GM23338 (cell line): ENCODE measurements around the gene SHISAL1. TPM values are rescaled to one million over a fixed set of nuclear protein-coding genes. Genes with fewer than 3 reads are reported as not detected.

Experiments
- ATAC-seq: fragments of 200-7000 bp; cut with Tn5 transposase; 3 replicates; pipeline ENCODE4 v1.9.1; 2020
- DNase-seq: peaks from one replicate; pipeline ENCODE4 v3.0.0-alpha.2; 2015; ENCODE audit warnings: low spot score
- H2AFZ ChIP-seq: fragments of 200-600 bp; sonication (generic); 2 replicates; pipeline ENCODE4 v1.8.0; 2016; ENCODE audit warnings: antibody characterized with exemption, mild to moderate bottlenecking, moderate library complexity
- H3F3A ChIP-seq: fragments of 200-600 bp; sonication (generic); replicated peaks from 2 replicates; pipeline ENCODE4 v1.8.0; 2017; ENCODE audit warnings: antibody characterized with exemption, mixed run types, low read depth
- H3K27ac ChIP-seq: fragments of 200-600 bp; sonication (generic); 2 replicates; pipeline ENCODE4 v1.6.1; 2016; ENCODE audit warnings: low read depth
- H3K27me3 ChIP-seq: fragments of 200-600 bp; sonication (generic); 2 replicates; pipeline ENCODE4 v1.8.0; 2016; ENCODE audit warnings: mild to moderate bottlenecking, mixed run types, moderate library complexity; ENCODE audit not compliant: insufficient read depth
- H3K36me3 ChIP-seq: fragments of 200-600 bp; sonication (generic); 2 replicates; pipeline ENCODE4 v1.8.0; 2016; ENCODE audit warnings: mild to moderate bottlenecking; ENCODE audit not compliant: insufficient read depth
- H3K4me1 ChIP-seq: fragments of 200-600 bp; sonication (generic); 2 replicates; pipeline ENCODE4 v1.8.0; 2016; ENCODE audit warnings: mild to moderate bottlenecking, moderate library complexity; ENCODE audit not compliant: insufficient read depth
- H3K4me2 ChIP-seq: fragments of 200-600 bp; sonication (generic); 2 replicates; pipeline ENCODE4 v1.7.1; 2017; ENCODE audit warnings: mixed run types
- H3K4me3 ChIP-seq: fragments of 200-600 bp; sonication (generic); 2 replicates; pipeline ENCODE4 v1.6.1; 2016; ENCODE audit warnings: mixed run types
- H3K79me2 ChIP-seq: fragments of 200-600 bp; sonication (generic); replicated peaks from 2 replicates; pipeline ENCODE4 v1.8.0; 2017; ENCODE audit warnings: mild to moderate bottlenecking; ENCODE audit not compliant: insufficient read depth
- H3K9me2 ChIP-seq: fragments of 200-600 bp; sonication (generic); 2 replicates; pipeline ENCODE4 v1.8.0; 2017; ENCODE audit not compliant: insufficient read depth
- H4K20me1 ChIP-seq: fragments of 200-600 bp; sonication (generic); replicated peaks from 2 replicates; pipeline ENCODE4 v1.8.0; 2017; ENCODE audit warnings: mild to moderate bottlenecking; ENCODE audit not compliant: insufficient read depth
- H3K27ac Mint-ChIP-seq: 2 replicates; pipeline ENCODE4 v1.8.0; 2020; ENCODE audit warnings: inconsistent platforms, mild to moderate bottlenecking, moderate library complexity, mixed read lengths
- H3K27me3 Mint-ChIP-seq: 3 replicates; pipeline ENCODE4 v1.8.0; 2022; ENCODE audit warnings: low read depth, mild to moderate bottlenecking, moderate library complexity, mixed read lengths, inconsistent platforms; ENCODE audit not compliant: insufficient read depth, poor library complexity
- H3K36me3 Mint-ChIP-seq: 3 replicates; pipeline ENCODE4 v1.8.0; 2021; ENCODE audit warnings: low read depth, mild to moderate bottlenecking, inconsistent platforms, moderate library complexity, mixed read lengths
- H3K4me1 Mint-ChIP-seq: 3 replicates; pipeline ENCODE4 v1.8.0; 2020; ENCODE audit warnings: mild to moderate bottlenecking, inconsistent platforms, mixed read lengths
- H3K4me3 Mint-ChIP-seq: 3 replicates; pipeline ENCODE4 v1.8.0; 2021; ENCODE audit warnings: moderate library complexity, mild to moderate bottlenecking, inconsistent platforms, mixed read lengths
- H3K9me3 Mint-ChIP-seq: 3 replicates; pipeline ENCODE4 v1.8.0; 2020; ENCODE audit warnings: moderate library complexity, mild to moderate bottlenecking, inconsistent platforms, mixed read lengths
- CREB1 ChIP-seq: fragments of 250-450 bp; sonication (Bioruptor Pico); IDR thresholded peaks from 2 replicates; pipeline ENCODE4 v1.5.0; 2020; ENCODE audit warnings: low read depth, mild to moderate bottlenecking, moderate library complexity
- CTCF ChIP-seq, 2 experiments: fragments of 200-600 bp in 1 of 2; sonication (generic) in 1 of 2; conservative IDR thresholded peaks; 2 replicates each; pipeline versions ENCODE4 v1.5.1 to v1.6.1; 2016 to 2017; ENCODE audit warnings: antibody characterized with exemption in 2 of 2, low read depth in 2 of 2, mild to moderate bottlenecking in 2 of 2, moderate library complexity in 1 of 2
- ETS1 ChIP-seq: IDR thresholded peaks from 2 replicates; pipeline ENCODE4 v1.6.1; 2016; ENCODE audit warnings: antibody characterized with exemption
- EZH2 ChIP-seq: fragments of 200-600 bp; sonication (generic); IDR thresholded peaks from one replicate; pipeline ENCODE4 v1.8.0; 2017; ENCODE audit warnings: antibody characterized with exemption, mild to moderate bottlenecking, low read depth; ENCODE audit not compliant: unreplicated experiment
- EZH2phosphoT487 ChIP-seq: fragments of 200-600 bp; sonication (generic); IDR thresholded peaks from one replicate; pipeline ENCODE4 v1.8.1; 2018; ENCODE audit warnings: antibody characterized with exemption; ENCODE audit not compliant: unreplicated experiment
- JUNB ChIP-seq: IDR thresholded peaks from one replicate; pipeline ENCODE4 v1.6.1; 2016; ENCODE audit warnings: antibody characterized with exemption; ENCODE audit not compliant: unreplicated experiment
- POLR2AphosphoS5 ChIP-seq: IDR thresholded peaks from 2 replicates; pipeline ENCODE4 v1.6.1; 2016; ENCODE audit warnings: antibody characterized with exemption, low read depth
- STAT1 ChIP-seq: IDR thresholded peaks from one replicate; pipeline ENCODE4 v1.6.1; 2016; ENCODE audit warnings: antibody characterized with exemption; ENCODE audit not compliant: unreplicated experiment
- ZNF114 ChIP-seq: fragments of 250-450 bp; sonication (Bioruptor Pico); IDR thresholded peaks from 2 replicates; pipeline ENCODE4 v1.5.0; 2020; ENCODE audit warnings: mild to moderate bottlenecking, moderate library complexity
- ZNF331 ChIP-seq: fragments of 250-450 bp; sonication (Bioruptor Pico); IDR thresholded peaks from 2 replicates; pipeline ENCODE4 v1.5.0; 2020; ENCODE audit warnings: low read depth, mild to moderate bottlenecking, moderate library complexity
- polyA plus RNA-seq: library from polyadenylated mRNA; unstranded; fragments of >200 nt; fragmentation: Nextera tagmentation; extraction: Ambion mirVana; gene quantifications from 2 replicates; pipeline ENCODE4 v1.2.1, GENCODE V29; 2016
- total RNA-seq: library from RNA; depleted of rRNA; stranded (reverse); fragments of >200 nt; shearing (Covaris generic); gene quantifications from 2 replicates; pipeline ENCODE4 v1.2.3, GENCODE V29; 2014
- TF ChIP-seq, protein P1 (sequence below): IDR thresholded peaks from one replicate; pipeline ENCODE4 v1.6.1; 2018; ENCODE audit warnings: antibody characterized with exemption; ENCODE audit not compliant: unreplicated experiment
- TF ChIP-seq, protein P2 (sequence below): fragments of 250-450 bp; sonication (Bioruptor Pico); IDR thresholded peaks from 2 replicates; pipeline ENCODE4 v1.5.0; 2020; ENCODE audit warnings: mild to moderate bottlenecking, moderate library complexity

SHISAL1 gene
- total and polyA plus RNA-seq, 2 experiments from 2014 or later: 0.71 to 3.4 TPM

- H3K4me3 Mint-ChIP-seq: no peak overlapping the region
- peaks cover 3% of the 10 kb centered on the region; the same call in 1 of the 2 replicates for H3K4me1 ChIP-seq
- H3K4me3 ChIP-seq: no peak overlapping the region
- no peaks in the 10 kb centered on the region for H3K27me3 Mint-ChIP-seq
- no peaks in the 10 kb centered on the region for H4K20me1 ChIP-seq
- H3K27ac ChIP-seq: no peak overlapping the region
- no peak for DNase-seq
- H3K9me2 ChIP-seq: no peaks in the 10 kb centered on the region
- 0 out of 2 replicates have a peak, but pooled peaks cover 6% of the 10 kb centered on the region for H3F3A ChIP-seq
- TF ChIP-seq ETS1 (no peak), ZNF331 (CRISPR knock-in tag) (no peak), CTCF (conservative IDR thresholded peaks at IDR 0.05; ENCODE audit: low read depth in 2 of 2) (no peak), EZH2 (no peak), JUNB (no peak), CREB1 (no peak), STAT1 (no peak), EZH2phosphoT487 (no peak), ZNF114 (CRISPR knock-in tag) (no peak), POLR2AphosphoS5 (no peak)
- TF ChIP-seq, protein P1, sequence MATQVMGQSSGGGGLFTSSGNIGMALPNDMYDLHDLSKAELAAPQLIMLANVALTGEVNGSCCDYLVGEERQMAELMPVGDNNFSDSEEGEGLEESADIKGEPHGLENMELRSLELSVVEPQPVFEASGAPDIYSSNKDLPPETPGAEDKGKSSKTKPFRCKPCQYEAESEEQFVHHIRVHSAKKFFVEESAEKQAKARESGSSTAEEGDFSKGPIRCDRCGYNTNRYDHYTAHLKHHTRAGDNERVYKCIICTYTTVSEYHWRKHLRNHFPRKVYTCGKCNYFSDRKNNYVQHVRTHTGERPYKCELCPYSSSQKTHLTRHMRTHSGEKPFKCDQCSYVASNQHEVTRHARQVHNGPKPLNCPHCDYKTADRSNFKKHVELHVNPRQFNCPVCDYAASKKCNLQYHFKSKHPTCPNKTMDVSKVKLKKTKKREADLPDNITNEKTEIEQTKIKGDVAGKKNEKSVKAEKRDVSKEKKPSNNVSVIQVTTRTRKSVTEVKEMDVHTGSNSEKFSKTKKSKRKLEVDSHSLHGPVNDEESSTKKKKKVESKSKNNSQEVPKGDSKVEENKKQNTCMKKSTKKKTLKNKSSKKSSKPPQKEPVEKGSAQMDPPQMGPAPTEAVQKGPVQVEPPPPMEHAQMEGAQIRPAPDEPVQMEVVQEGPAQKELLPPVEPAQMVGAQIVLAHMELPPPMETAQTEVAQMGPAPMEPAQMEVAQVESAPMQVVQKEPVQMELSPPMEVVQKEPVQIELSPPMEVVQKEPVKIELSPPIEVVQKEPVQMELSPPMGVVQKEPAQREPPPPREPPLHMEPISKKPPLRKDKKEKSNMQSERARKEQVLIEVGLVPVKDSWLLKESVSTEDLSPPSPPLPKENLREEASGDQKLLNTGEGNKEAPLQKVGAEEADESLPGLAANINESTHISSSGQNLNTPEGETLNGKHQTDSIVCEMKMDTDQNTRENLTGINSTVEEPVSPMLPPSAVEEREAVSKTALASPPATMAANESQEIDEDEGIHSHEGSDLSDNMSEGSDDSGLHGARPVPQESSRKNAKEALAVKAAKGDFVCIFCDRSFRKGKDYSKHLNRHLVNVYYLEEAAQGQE: no peak
- TF ChIP-seq, protein P2, sequence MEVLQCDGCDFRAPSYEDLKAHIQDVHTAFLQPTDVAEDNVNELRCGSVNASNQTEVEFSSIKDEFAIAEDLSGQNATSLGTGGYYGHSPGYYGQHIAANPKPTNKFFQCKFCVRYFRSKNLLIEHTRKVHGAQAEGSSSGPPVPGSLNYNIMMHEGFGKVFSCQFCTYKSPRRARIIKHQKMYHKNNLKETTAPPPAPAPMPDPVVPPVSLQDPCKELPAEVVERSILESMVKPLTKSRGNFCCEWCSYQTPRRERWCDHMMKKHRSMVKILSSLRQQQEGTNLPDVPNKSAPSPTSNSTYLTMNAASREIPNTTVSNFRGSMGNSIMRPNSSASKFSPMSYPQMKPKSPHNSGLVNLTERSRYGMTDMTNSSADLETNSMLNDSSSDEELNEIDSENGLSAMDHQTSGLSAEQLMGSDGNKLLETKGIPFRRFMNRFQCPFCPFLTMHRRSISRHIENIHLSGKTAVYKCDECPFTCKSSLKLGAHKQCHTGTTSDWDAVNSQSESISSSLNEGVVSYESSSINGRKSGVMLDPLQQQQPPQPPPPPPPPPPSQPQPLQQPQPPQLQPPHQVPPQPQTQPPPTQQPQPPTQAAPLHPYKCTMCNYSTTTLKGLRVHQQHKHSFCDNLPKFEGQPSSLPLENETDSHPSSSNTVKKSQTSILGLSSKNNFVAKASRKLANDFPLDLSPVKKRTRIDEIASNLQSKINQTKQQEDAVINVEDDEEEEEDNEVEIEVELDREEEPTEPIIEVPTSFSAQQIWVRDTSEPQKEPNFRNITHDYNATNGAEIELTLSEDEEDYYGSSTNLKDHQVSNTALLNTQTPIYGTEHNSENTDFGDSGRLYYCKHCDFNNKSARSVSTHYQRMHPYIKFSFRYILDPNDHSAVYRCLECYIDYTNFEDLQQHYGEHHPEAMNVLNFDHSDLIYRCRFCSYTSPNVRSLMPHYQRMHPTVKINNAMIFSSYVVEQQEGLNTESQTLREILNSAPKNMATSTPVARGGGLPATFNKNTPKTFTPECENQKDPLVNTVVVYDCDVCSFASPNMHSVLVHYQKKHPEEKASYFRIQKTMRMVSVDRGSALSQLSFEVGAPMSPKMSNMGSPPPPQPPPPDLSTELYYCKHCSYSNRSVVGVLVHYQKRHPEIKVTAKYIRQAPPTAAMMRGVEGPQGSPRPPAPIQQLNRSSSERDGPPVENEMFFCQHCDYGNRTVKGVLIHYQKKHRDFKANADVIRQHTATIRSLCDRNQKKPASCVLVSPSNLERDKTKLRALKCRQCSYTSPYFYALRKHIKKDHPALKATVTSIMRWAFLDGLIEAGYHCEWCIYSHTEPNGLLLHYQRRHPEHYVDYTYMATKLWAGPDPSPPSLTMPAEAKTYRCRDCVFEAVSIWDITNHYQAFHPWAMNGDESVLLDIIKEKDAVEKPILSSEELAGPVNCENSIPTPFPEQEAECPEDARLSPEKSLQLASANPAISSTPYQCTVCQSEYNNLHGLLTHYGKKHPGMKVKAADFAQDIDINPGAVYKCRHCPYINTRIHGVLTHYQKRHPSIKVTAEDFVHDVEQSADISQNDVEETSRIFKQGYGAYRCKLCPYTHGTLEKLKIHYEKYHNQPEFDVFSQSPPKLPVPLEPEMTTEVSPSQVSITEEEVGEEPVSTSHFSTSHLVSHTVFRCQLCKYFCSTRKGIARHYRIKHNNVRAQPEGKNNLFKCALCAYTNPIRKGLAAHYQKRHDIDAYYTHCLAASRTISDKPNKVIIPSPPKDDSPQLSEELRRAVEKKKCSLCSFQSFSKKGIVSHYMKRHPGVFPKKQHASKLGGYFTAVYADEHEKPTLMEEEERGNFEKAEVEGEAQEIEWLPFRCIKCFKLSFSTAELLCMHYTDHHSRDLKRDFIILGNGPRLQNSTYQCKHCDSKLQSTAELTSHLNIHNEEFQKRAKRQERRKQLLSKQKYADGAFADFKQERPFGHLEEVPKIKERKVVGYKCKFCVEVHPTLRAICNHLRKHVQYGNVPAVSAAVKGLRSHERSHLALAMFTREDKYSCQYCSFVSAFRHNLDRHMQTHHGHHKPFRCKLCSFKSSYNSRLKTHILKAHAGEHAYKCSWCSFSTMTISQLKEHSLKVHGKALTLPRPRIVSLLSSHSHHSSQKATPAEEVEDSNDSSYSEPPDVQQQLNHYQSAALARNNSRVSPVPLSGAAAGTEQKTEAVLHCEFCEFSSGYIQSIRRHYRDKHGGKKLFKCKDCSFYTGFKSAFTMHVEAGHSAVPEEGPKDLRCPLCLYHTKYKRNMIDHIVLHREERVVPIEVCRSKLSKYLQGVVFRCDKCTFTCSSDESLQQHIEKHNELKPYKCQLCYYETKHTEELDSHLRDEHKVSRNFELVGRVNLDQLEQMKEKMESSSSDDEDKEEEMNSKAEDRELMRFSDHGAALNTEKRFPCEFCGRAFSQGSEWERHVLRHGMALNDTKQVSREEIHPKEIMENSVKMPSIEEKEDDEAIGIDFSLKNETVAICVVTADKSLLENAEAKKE: no peak
- no peaks in the 10 kb centered on the region; the same call in 1 of the 2 replicates for H3K27me3 ChIP-seq
- H2AFZ ChIP-seq: no peak overlapping the region
- H3K36me3 Mint-ChIP-seq: no peaks in the 10 kb centered on the region
- no peaks in the 10 kb centered on the region for H3K79me2 ChIP-seq
- no peaks in the 10 kb centered on the region for H3K36me3 ChIP-seq
- ATAC-seq: no peak
- H3K4me1 Mint-ChIP-seq: peaks cover 12% of the 10 kb centered on the region
- H3K9me3 Mint-ChIP-seq: no peaks in the 10 kb centered on the region
- no peak overlapping the region for H3K27ac Mint-ChIP-seq
- no peak overlapping the region for H3K4me2 ChIP-seq
These were observed 25.5 kb upstream of the SHISAL1 start for GRCh38 chr22:44338177-44338810.
